Astrocyte (in vitro differentiated cells and primary cell): ENCODE data around the gene PLCG2.

ENCODE experiments used
- CTCF ChIP-seq: IDR thresholded peaks from 2 replicates; pipeline ENCODE4 v1.5.1; 2011; ENCODE audit warnings: low read depth, mild to moderate bottlenecking, inconsistent platforms, low read length, moderate library complexity; ENCODE audit not compliant: insufficient read depth
- EZH2 ChIP-seq: IDR thresholded peaks from 2 replicates; pipeline ENCODE4 v1.6.1; 2012; ENCODE audit warnings: mild to moderate bottlenecking, low read length, inconsistent platforms; ENCODE audit not compliant: insufficient read depth

- TF ChIP-seq CTCF: no peak
- TF ChIP-seq EZH2: no peak
These were observed 13.1 kb upstream of the PLCG2 start for GRCh38 chr16:81765969-81766368.
